GM18873 (cell line): Measurements from ENCODE around the gene DMAC1.
A peak's percentile ranks its signal among the peaks of the same experiment; 100 is the strongest.

Experiments
- ATAC-seq: cut with Tn5 transposase; IDR thresholded peaks from one replicate; pipeline ENCODE4 v1.9.1; 2021; ENCODE audit warnings: mild to moderate bottlenecking, moderate library complexity, moderate number of reproducible peaks; ENCODE audit not compliant: unreplicated experiment, low FRiP score

Gene DMAC1

GRCh38 chr9:7799234-7799943 lies at the start of gene DMAC1:
Gene DMAC1, minus strand, starts transcription at chr9:7799778. Its CDS starts 44 bp downstream, at chr9:7799734.
- ATAC-seq = peak; percentile 85

- no peak for ATAC-seq
Measured at GRCh38 chr9:7849362-7849761, 49.8 kb upstream of the DMAC1 start.

- no peak for ATAC-seq
Measured at GRCh38 chr9:7848498-7848897, 48.9 kb upstream of the DMAC1 start.

DNA sequence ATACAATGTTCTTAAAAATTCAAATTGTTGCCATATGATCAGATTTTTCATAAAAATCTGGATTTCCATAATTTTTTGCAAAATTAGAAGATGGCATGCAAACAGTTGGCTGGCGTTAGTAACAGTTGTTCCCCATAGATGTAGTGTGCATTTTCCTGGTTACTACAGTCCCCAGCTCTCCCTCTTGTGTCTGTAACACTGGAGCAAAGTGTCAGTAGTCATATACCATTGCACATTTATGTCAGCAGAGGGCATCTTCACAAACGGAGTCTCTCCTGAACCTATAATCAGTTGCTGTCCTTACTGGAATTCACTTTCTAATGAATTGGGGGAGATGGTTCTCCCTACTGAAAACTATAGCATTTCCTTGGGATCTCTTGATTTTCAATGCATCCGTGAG lies 44.7 kb upstream of the DMAC1 start:
- no peak for ATAC-seq

GRCh38 chr9:7841831-7842230 lies 42.3 kb upstream of the DMAC1 start:
- ATAC-seq = no peak

- ATAC-seq = no peak
Measured at GRCh38 chr9:7834531-7834930, 35.0 kb upstream of the DMAC1 start.

DNA sequence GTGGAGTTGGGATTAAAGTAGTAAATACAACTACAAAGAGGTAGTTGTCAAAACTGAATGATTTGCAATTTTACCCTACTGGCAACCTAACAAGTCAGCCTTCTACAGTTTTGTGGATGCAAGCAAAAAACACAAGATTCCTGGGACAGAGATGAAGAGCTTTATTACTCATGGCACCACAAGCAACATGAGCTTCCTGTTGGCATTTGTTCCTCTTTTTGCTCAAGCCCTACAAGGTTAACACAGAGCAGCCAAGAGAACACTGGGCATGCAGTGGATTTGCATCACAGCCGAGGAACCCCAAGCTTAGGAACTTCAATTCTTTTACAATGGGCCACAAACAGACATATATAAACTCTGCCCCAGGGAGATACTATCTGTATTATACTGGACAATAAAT lies 28.8 kb upstream of the DMAC1 start:
- ATAC-seq = no peak

DNA sequence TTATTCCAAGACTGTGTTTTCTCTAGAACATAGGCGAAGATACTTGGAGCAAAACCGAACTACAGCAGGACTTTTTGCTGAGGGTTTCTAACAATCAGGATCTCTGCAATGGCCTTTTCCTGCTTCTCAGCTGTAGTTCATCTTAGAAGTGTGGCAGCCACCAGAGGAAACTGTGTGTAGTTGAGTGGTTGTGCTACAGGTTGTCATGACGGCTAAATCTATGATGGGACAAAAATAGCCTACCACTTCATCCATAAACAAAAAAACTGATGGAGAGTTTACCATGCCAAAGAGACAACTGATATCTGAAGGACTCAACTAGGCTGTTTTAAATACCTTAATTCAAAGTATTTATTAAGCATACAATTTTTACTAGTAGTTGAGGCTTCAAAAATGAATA lies 28.2 kb upstream of the DMAC1 start:
- ATAC-seq = no peak

- no peak for ATAC-seq
Measured at GRCh38 chr9:7827056-7827455, 27.5 kb upstream of the DMAC1 start.

DNA sequence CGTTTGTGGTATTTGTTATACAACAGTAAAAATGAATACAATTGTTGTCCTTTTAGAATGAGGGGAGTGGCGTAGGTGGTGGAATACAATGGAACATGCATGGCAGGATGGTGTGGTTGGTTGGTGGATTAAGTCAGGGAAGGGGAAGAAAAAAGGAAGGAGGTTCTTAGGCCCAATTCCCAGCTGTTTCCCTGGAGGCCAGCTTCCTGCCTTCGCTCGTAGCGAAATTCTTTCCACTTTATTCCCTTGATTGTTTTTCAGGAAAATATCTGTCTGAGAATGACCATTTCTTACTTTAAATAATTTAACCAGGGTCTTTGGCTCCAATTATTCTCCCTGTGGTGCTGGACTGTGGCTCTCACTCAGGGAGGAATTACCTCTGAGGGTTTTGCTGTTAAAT lies 24.1 kb upstream of the DMAC1 start:
- ATAC-seq = no peak

GRCh38 chr9:7819984-7820383 lies 20.4 kb upstream of the DMAC1 start:
- ATAC-seq = no peak

DNA sequence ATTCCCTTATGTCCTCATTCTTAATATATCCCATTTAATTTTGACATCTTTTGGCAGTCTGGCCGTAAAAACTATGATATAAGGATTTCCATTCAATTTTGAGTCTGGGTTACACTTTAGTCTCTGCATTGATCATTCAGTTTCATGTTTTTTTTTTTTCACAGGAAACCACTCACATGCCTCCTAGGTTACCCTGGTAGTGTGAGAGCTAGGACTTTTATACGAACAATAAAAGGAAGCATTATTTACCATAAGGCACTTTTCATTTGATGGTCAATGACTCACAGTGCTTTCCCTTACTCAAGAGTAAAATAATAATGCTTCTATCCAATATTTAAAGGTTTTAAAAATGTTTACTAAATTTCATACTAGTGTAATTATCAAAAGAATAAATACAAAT lies 16.4 kb upstream of the DMAC1 start:
- ATAC-seq = no peak

- no peak for ATAC-seq
Measured at GRCh38 chr9:7813030-7813429, 13.5 kb upstream of the DMAC1 start.

DNA sequence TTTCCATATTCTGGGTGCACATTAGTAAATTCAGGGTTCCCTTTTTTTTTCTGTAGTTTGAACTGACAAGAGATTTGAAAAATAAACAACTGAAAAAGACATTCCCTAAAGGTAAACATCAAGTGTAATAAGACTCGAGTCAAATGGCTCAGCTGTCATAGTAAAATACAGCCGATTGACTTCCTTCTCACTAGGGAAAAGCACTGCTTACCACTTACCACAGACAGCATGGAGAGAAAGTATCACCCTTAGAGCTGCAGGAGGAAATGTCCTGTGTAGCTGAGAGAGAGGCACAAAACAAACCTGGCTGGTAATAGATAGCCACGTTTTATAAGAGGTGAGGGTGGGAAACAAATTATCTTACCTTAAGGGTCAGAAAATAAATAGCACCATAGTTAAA lies 12.1 kb upstream of the DMAC1 start:
- ATAC-seq = no peak

DNA sequence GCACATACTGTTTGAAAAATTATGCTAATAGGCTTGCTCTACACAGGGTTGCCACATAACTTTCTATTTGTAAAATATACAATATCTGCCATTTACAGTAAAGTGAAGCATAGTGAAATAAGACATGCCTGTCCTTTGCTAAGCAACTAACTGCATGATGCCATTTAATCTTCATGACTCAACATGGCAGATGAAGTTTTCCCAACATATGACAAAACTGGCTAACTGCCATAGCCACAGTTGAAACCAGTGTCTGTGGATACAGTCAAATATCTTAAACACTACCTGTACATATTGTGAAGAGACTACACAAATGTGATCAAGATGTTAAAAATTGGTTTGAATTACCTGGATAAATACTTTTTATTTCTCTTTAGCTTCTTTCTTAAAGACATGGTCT lies 3.1 kb upstream of the DMAC1 start:
- no peak for ATAC-seq

GRCh38 chr9:7799944-7800285 lies 337 bp upstream of the DMAC1 start:
- ATAC-seq = peak; percentile 7

- ATAC-seq = no peak
Measured at GRCh38 chr9:7794196-7794595, 5.4 kb downstream of the DMAC1 start.

DNA sequence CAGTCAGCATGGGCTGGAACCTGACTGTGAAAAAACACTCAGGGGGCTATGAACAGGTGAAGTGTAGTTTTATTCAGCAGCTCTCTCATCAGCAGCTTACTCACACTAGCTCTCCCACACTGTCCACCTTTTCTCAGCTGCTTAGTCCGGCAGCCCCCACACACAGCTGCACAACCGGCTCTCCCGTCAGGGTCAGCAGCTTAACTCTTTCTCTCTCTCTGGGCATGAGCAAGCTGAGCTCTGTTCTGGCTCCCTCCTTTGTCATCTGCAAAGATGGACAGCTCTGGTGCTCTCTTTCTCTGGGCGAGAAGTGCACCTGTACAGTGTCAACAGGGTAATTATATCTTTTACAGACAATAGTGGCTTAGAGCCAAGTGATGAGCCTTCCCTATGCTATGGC lies 8.2 kb downstream of the DMAC1 start:
- ATAC-seq = no peak

GRCh38 chr9:7790819-7791182 lies 8.8 kb downstream of the DMAC1 start:
- no peak for ATAC-seq

GRCh38 chr9:7790022-7790818 lies 9.4 kb downstream of the DMAC1 start:
- no peak for ATAC-seq

- ATAC-seq = no peak
Measured at GRCh38 chr9:7788772-7789171, 10.8 kb downstream of the DMAC1 start.

- no peak for ATAC-seq
Measured at GRCh38 chr9:7785813-7786212, 13.8 kb downstream of the DMAC1 start.
